NCI-H524 treated with DMSO at 0.1 percent for 48 hours (cell line): Measurements from ENCODE around the gene DDR1.
"Not testable (repeated sequence)": the region's sequence is repeated elsewhere in the genome, so short reads cannot be mapped to it uniquely, and the experiment has no call there.

Experiments used
- DNase-seq: peaks from one replicate; lab custom pipeline; 2025; lab: John Stamatoyannopoulos, UW

The DDR1 gene

GRCh38 chr6:30894381-30894780 is 10.1 kb downstream of the DDR1 start:
- DNase-seq = no peak

GRCh38 chr6:30894935-30895334 is 10.6 kb downstream of the DDR1 start:
- no peak for DNase-seq

DNA sequence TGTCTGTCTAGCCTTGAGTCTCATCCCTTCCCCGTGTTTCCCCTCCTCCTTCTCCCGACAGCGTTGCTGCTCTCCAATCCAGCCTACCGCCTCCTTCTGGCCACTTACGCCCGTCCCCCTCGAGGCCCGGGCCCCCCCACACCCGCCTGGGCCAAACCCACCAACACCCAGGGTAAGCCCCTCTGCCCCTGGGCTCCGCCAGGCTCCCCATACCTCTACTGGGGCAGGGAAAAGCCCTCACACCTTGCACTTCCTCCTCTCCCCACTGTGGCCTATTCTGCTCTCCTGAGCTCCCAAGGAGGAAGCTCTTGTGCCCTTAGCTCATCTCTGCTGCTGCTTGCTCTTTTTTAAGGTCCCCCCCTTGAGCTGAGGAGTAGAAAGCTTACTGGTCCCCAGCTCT is 11.0 kb downstream of the DDR1 start:
- DNase-seq = no peak

DNA sequence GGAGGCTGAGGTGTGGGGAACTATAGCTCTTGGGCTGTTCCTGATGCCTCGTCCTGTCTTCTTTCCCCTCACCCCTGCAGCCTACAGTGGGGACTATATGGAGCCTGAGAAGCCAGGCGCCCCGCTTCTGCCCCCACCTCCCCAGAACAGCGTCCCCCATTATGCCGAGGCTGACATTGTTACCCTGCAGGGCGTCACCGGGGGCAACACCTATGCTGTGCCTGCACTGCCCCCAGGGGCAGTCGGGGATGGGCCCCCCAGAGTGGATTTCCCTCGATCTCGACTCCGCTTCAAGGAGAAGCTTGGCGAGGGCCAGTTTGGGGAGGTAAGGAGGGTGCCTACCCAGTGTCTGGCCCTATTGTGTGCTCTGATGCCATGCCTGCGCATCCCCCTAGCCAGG is 12.2 kb downstream of the DDR1 start:
- DNase-seq = no peak

GRCh38 chr6:30897882-30898281 is 13.6 kb downstream of the DDR1 start:
- DNase-seq = no peak

DNA sequence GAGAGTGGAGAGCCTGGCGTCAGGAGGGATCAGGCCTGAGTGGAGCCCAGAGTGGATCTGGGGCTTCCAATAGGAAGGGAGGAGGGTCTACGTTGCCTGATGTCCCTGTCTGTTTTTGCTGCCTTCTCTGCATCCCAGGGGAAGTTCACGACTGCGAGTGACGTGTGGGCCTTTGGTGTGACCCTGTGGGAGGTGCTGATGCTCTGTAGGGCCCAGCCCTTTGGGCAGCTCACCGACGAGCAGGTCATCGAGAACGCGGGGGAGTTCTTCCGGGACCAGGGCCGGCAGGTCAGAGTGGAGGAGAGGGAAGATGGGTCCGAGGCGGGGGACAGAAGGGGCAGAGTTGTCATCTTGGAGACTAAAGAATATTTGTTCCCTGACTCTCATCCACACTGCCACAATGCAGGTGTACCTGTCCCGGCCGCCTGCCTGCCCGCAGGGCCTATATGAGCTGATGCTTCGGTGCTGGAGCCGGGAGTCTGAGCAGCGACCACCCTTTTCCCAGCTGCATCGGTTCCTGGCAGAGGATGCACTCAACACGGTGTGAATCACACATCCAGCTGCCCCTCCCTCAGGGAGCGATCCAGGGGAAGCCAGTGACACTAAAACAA is 14.5 kb downstream of the DDR1 start:
- DNase-seq = no peak

DNA sequence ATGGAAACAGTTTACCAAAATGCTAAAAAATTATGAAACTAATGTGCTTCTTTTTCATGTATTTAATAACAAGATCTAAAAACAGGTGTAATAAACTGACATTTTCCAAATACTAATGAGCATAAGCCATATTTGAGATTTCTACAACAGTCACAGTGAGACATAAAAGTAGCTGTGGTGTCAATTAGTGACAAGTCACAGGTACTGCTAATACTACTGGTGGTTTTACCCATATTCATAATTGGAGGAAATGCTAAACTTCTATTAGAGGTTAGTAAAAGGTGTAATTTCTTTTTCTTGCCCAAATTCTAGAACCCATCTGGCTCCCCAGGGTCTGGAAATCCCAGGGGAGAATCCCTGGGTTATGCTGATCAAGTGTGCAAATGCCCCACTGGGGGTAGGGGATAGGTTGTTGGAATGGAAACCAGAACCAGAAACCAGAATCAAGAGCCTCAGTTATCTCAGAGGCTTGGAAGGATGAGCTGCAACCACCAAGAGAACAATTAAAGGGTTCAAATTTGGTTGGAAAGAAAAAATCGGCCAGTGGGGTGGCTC is 16.6 kb downstream of the DDR1 start:
- DNase-seq = no peak

DNA sequence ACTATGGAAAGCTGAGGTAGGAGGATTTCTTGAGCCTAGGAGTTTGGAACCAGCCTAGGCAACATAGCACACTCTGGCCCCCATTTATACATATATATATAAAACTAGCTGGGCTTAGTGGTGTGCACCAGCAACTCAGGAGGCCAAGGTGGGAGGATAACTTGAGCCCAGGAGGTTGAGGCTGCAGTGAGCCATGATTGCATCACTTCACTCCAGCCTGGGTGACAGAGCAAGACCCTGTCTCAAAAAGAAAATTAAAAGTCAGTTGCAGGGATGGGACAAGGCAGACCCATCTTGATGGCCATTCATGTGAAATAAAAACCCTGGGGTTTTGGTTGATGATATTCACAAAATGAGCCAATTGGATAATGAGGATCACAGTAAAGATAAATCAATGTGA is 17.1 kb downstream of the DDR1 start:
- DNase-seq = no peak

GRCh38 chr6:30902196-30902595 is 17.9 kb downstream of the DDR1 start:
- DNase-seq = not testable (repeated sequence)

GRCh38 chr6:30902709-30903108 is 18.4 kb downstream of the DDR1 start:
- no peak for DNase-seq

DNA sequence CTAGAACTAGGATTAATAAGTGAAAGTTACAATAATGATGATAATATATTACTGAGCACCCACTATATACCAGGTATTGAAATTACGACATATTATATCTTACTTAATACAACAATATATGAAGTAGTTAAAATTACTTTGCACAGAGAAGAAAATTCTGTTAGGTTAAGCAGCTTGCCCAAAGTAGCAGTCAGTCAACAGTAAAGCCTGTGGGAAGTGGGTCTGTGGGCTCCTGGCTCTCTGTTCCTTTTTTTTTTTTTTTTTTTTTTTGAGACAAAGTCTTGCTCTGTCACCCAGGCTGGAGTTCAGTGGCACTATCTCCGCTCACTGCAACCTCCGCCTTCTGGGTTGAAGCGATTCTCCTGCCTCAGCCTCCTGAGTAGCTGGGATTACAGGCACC is 18.9 kb downstream of the DDR1 start:
- no peak for DNase-seq

DNA sequence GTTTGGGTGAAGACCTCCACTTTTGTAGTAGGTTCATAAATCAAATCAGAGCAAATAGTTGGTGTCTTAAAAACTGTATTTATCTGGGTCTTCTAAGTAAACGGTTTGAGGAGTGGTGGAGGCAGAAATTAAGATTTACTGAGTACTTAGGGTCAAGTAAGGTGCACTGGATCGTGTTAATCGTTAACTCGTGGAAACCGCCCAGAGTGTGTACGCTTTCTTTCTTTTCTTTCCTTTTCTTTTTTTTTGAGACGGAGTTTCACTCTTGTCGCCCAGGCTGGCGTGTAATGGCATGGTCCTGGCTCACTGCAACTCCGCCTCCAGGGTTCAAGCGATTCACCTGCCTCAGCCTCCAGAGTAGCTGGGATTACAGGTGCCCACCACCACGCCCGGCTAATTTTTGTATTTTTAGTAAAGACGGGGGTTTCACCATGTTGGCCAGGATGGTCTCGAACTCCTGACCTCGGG is 23.0 kb downstream of the DDR1 start:
- not testable (repeated sequence) for DNase-seq

DNA sequence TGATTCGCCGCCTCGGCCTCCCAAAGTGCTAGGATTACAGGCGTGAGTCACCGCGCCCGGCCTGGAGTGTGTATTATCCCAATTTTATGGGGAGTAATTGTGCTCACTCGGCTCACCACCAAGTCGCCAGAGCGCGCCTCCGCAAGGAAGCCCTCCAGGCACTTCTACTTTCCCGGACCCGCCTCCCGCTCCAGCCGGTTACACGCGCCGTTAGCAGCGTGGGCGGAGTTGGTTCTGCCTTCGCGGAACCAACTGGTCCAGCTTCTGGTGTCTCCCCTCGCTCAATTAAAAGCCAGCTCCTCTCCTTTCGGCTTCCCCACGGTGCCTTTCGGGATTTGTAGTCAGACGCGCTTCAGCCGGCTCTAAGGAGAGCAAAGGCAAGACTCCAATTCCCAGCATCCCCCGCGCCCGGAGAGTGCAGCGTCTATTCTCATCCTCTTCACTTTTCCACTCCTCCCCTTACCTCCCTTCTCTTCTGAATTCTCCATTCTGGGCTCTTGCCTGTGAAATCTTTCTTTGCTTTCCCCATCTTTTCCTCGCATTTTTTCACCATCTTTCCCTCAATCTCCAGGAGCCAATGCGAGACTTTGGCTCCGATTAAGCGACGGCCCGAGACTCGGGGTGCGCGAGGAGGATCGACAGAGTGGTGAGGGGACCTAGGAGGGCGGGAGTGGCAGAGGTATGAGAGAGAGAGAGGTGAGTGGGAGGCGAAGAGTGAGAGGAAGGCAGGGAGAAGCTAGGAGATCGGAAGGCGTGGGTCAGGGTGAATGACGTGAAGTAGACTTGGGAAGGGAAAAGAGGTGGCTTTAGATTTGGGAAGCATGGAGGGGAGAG is 23.7 kb downstream of the DDR1 start, which contains the start of gene GTF2H4:
Gene GTF2H4 (plus strand): TSS at position 450 of the 834 bp plus-strand sequence.
- peak; percentile 93 for DNase-seq

GRCh38 chr6:30908700-30909099 is 24.4 kb downstream of the DDR1 start:
- no peak for DNase-seq

DNA sequence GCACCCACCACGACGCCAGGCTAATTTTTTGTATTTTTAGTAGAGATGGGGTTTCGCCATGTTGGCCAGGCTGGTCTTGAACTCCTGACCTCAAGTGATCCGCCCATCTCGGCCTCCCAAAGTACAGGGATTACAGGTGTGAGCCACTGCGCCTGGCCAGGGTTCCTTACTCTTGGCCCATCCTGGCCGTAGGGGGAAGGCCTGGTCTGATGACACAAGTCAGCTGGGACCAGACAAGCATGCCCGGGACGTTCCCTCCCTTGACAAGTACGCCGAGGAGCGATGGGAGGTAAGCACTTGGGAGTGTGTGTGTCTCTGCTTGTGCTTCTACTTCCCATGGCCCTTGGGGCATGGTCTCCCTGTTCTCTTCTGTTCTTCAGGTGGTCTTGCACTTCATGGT is 26.2 kb downstream of the DDR1 start:
- not testable (repeated sequence) for DNase-seq

GRCh38 chr6:30912746-30913520 is 28.6 kb downstream of the DDR1 start:
- no peak for DNase-seq

- DNase-seq = no peak
Observed at GRCh38 chr6:30913721-30914075, 29.4 kb downstream of the DDR1 start.

DNA sequence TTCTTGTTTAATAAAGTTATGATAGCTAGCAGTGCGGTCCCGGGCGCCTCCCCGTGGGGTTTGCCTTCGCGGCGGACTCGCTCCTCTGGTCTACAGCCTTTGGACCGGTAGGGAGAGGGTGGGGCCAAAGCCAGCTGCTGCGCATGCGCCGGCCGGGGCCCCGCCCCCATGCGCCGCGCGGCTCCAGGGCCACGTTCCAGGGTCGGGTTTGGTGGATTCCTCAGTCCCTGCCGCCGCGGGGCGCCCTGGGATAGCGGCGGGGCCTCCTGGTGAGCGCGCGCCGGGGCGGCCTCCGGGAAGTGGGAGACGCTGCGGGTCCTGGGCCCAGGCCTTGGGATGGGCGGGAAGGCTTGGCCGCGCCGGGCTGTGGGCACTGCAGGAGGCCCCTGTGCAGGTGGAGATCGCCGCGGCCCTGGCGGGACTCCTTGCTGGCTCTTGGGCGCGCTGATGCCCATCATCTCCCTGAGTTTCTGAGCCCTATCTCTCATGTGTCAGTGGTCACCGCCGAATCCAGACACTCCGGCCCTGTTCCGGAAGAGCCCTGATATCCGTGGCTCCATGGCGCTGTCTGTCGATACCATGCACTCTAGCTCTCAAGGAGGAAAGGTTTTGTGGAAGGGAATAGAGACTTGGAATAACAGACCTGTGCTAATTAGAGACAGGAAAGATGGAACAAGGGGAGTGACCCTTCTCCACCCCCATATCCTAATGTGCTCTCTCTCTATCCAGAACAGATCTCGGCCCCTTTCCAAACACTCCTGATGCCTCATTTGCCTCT is 29.9 kb downstream of the DDR1 start, which contains the start of gene VARS2:
Gene VARS2 (plus strand): TSS at position 163 of the 778 bp plus-strand sequence. CDS start 599 bp downstream, at position 762.
- DNase-seq = peak; percentile 21

DNA sequence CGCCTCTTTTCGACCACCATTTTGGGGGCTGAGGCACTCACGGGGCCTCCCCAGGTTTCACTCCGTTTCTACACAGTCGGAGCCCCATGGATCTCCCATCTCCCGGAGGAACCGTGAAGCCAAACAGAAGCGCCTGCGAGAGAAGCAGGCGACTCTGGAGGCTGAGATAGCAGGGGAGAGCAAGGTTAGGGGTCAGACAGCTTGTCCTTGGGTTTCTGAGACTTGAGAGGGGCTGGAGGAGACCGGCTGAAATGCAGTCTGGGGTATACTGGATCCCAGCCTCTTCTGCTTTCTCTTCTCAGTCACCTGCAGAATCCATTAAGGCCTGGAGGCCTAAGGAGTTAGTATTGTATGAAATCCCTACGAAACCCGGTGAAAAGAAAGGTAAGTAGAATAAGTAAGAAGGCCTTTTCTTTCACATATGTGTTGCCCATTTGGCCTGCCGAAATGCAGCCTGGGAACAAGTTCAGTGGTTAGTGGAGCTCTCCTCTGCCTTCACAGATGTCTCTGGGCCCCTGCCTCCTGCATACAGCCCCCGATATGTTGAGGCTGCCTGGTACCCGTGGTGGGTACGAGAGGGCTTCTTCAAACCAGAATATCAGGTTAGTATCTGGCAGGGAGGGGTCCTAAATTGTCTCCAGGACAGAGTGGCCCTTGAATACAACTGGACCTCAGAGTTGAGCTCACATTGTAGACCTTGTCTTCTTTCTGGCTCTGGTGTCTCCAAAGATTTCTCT is 30.7 kb downstream of the DDR1 start:
- no peak for DNase-seq

- DNase-seq = no peak
Observed at GRCh38 chr6:30915591-30915946, 31.2 kb downstream of the DDR1 start.

DNA sequence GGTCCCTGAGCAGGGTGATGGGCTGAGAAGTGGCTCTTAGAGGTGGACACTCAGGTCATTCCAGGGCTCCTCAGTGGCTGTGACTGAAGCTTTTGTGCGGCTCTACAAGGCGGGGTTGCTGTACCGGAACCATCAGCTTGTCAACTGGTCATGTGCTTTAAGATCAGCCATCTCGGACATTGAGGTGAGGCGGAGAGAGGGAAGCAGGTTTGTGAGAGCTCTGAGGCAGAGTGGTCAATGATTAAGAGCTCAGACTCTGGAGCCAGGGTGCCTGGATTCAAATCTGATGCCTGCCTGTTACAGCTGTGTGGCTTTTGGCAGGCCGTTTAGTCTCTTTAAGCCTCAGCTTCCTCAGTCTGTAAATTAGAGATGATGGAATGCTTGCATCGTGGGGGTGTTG is 32.7 kb downstream of the DDR1 start:
- DNase-seq = no peak
